Measurements from ENCODE around the gene TAF11L11.
"Not testable (repeated sequence)": the region's sequence is repeated elsewhere in the genome, so short reads cannot be mapped to it uniquely, and the experiment has no call there.

Gene TAF11L11

DNA sequence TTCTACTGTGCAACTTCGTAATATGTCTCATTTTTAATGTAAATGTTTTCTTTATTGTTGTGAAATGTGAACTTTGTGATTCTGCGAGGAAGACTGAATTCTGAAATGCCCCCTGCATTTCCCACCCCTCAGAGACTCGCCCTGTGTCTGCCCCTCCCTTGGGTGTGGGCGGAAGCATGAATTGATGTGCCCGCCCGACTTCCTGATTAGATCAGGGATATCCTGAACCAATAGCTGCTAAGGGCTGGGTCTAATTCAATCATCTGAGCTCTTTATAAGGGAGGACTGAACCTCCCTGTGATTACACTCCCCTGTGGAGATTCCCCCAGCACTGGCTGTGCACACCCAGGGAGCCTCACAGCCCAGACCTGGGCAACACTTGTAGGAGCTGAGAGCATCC is at the start of gene TAF11L11:
TAF11L11 (plus strand) TSS at position 304 of the 400 bp plus-strand sequence.
- H3K4me3 Mint-ChIP-seq; H3K27me3 Mint-ChIP-seq; H3K27ac Mint-ChIP-seq; H3K36me3 Mint-ChIP-seq (ENCODE audit: low read depth); H3K9me3 Mint-ChIP-seq; H3K4me1 Mint-ChIP-seq (ENCODE audit: low read depth): not testable (repeated sequence)

DNA sequence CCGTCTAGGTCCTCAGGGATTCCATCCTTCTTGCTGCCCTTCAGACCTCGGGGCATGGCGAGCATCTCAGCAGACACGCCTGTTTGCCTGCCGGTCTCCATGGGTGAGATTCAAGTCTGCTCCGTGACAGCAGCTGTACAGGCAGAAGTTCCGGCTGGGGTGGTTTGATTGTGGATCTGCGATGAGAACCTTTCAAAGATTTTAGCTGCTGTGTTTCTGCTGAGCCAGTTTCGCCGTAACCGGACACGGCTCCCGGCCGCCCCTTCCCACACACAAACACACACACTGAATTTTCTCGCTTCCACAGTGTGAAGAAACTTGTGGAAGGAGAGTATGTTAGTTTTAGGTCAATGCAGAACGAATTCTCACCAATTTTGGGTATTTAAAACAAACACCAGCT is 18.3 kb upstream of the TAF11L11 start, which contains the start of gene TAF11L7:
TAF11L7 (minus strand) TSS at position 101 of the 400 bp plus-strand sequence.
- H3K4me1 Mint-ChIP-seq (ENCODE audit: low read depth); H3K27ac Mint-ChIP-seq; H3K27me3 Mint-ChIP-seq; H3K4me3 Mint-ChIP-seq; H3K9me3 Mint-ChIP-seq; H3K36me3 Mint-ChIP-seq (ENCODE audit: low read depth): not testable (repeated sequence)

GRCh38 chr5:17590860-17591259 is 13.1 kb upstream of the TAF11L11 start, which contains the start of gene TAF11L8:
Gene TAF11L8 (minus strand): TSS chr5:17590960.
- not testable (repeated sequence) for H3K4me3 Mint-ChIP-seq; H3K27ac Mint-ChIP-seq; H3K9me3 Mint-ChIP-seq; H3K27me3 Mint-ChIP-seq; H3K4me1 Mint-ChIP-seq (ENCODE audit: low read depth); H3K36me3 Mint-ChIP-seq (ENCODE audit: low read depth)

GRCh38 chr5:17594255-17594654 is 9.7 kb upstream of the TAF11L11 start, which contains the start of gene TAF11L9:
Gene TAF11L9 (minus strand): TSS chr5:17594394.
- not testable (repeated sequence) for H3K4me1 Mint-ChIP-seq (ENCODE audit: low read depth); H3K36me3 Mint-ChIP-seq (ENCODE audit: low read depth); H3K9me3 Mint-ChIP-seq; H3K4me3 Mint-ChIP-seq; H3K27me3 Mint-ChIP-seq; H3K27ac Mint-ChIP-seq

- H3K36me3 Mint-ChIP-seq (ENCODE audit: low read depth); H3K4me1 Mint-ChIP-seq (ENCODE audit: low read depth); H3K4me3 Mint-ChIP-seq; H3K9me3 Mint-ChIP-seq; H3K27me3 Mint-ChIP-seq; H3K27ac Mint-ChIP-seq: not testable (repeated sequence)
Measured at GRCh38 chr5:17597728-17598127, 6.3 kb upstream of the TAF11L11 start, which contains the start of gene TAF11L10. Gene TAF11L10 (minus strand): TSS chr5:17597828.

DNA sequence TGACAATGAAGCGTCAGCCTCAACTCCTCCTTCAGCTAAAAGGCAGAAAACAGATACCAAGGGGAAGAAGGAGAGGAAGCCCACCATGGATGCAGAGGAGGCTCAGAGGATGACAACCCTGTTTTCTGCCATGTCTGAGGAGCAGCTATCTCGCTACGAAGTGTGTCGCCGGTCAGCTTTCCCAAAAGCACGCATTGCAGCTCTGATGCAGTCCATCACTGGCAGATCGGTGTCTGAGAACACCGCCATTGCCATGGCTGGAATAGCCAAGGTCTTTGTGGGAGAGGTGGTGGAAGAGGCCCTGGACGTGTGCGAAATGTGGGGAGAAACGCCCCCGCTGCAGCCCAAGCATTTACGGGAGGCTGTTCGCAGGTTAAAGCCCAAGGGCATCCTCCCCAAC is 968 bp downstream of the TAF11L11 start:
- peaks cover 7% of the 10 kb centered on the region for H3K9me3 Mint-ChIP-seq
- H3K36me3 Mint-ChIP-seq (ENCODE audit: low read depth) = no peaks in the 10 kb centered on the region
- H3K27me3 Mint-ChIP-seq = no peaks in the 10 kb centered on the region
- H3K27ac Mint-ChIP-seq = no peak overlapping the region
- no peaks in the 10 kb centered on the region for H3K4me1 Mint-ChIP-seq (ENCODE audit: low read depth)
- H3K4me3 Mint-ChIP-seq = no peak overlapping the region

DNA sequence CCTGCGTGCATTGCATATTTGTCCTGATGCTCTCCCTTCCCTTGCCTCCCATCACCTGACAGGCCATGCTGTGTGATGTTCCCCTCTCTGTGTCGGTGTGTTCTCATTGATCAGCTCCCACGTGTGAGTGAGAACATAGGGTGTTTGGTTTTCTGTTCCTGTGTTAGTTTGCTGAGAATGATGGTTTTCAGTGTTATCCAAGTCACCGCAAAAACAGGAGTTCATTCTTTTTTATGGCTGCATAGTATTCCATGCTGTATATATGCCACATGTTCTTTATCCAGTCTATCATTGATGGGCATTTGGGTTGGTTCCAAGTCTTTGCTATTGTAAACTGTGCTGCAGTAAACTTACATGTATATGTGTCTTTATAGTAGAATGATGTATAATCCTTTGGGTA is 3.5 kb downstream of the TAF11L11 start:
- H3K4me3 Mint-ChIP-seq; H3K27me3 Mint-ChIP-seq; H3K27ac Mint-ChIP-seq; H3K9me3 Mint-ChIP-seq; H3K36me3 Mint-ChIP-seq (ENCODE audit: low read depth); H3K4me1 Mint-ChIP-seq (ENCODE audit: low read depth): not testable (repeated sequence)

GRCh38 chr5:17610092-17610491 is 6.1 kb downstream of the TAF11L11 start, which contains the start of gene TAF11L12:
Gene TAF11L12 (plus strand): TSS chr5:17610392.
- H3K9me3 Mint-ChIP-seq; H3K27ac Mint-ChIP-seq; H3K4me3 Mint-ChIP-seq; H3K27me3 Mint-ChIP-seq; H3K4me1 Mint-ChIP-seq (ENCODE audit: low read depth); H3K36me3 Mint-ChIP-seq (ENCODE audit: low read depth): not testable (repeated sequence)

- H3K27me3 Mint-ChIP-seq = no peaks in the 10 kb centered on the region
- H3K9me3 Mint-ChIP-seq = peaks cover 18% of the 10 kb centered on the region
- H3K27ac Mint-ChIP-seq = no peak overlapping the region
- no peak overlapping the region for H3K4me3 Mint-ChIP-seq
- H3K36me3 Mint-ChIP-seq (ENCODE audit: low read depth) = no peaks in the 10 kb centered on the region
- H3K4me1 Mint-ChIP-seq (ENCODE audit: low read depth) = no peaks in the 10 kb centered on the region
Measured at GRCh38 chr5:17614872-17615605, 11.1 kb downstream of the TAF11L11 start.

DNA sequence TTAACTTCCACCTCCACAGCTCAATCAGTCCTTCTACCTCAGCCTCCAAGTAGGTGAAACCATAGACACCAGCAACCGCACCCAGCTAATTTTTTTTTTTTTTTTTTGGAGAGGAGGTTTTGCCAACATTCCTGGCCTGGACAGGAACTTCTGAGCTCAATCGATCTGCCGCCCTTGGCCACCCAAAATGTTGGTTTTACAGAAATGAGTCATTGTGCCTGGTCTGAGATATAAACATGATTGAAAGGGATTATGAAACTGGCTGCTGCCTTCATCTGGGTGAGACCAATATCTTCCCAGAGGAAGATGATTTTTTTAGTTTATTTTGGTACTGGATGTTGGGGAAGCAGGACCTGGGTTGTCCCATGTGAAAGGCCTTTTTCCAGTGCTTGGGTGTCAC is 15.4 kb downstream of the TAF11L11 start:
- Mint-ChIP-seq H3K4me1 (ENCODE audit: low read depth) (no peaks in the 10 kb centered on the region), H3K36me3 (ENCODE audit: low read depth) (no peaks in the 10 kb centered on the region), H3K27me3 (no peaks in the 10 kb centered on the region), H3K27ac (no peak overlapping the region), H3K9me3 (peaks cover 20% of the 10 kb centered on the region), H3K4me3 (no peak overlapping the region)

- Mint-ChIP-seq H3K27me3 (no peaks in the 10 kb centered on the region), H3K9me3 (peaks cover 18% of the 10 kb centered on the region), H3K27ac (no peak overlapping the region), H3K4me1 (ENCODE audit: low read depth) (no peaks in the 10 kb centered on the region), H3K36me3 (ENCODE audit: low read depth) (no peaks in the 10 kb centered on the region), H3K4me3 (no peak overlapping the region)
Measured at GRCh38 chr5:17620627-17621026, 16.6 kb downstream of the TAF11L11 start.

DNA sequence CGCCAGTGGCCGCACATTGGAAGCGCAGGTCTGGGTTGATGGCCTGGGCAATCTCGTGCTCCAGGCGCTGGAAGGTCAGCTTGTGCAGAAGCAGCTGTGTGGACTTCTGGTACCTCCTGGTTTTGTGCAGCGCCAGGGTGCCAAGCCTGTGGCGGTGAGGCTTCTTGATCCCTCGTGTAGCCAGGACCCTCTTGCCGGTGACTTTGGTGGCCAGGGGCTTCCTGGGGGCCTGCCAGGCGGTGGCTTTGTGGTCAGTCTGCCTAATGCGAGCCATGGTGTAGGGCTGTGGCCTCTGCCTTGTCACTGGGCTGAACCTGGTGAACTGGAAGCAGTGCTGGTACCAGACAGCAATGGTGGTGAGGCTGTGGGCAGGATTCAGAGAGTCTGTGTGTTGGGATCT is 21.7 kb downstream of the TAF11L11 start:
- Mint-ChIP-seq H3K36me3 (ENCODE audit: low read depth) (no peaks in the 10 kb centered on the region), H3K4me3 (no peak overlapping the region), H3K4me1 (ENCODE audit: low read depth) (no peaks in the 10 kb centered on the region), H3K27me3 (no peaks in the 10 kb centered on the region), H3K9me3 (no peaks in the 10 kb centered on the region), H3K27ac (no peak overlapping the region)

- not testable (repeated sequence) for H3K4me1 Mint-ChIP-seq (ENCODE audit: low read depth); H3K9me3 Mint-ChIP-seq; H3K27ac Mint-ChIP-seq; H3K36me3 Mint-ChIP-seq (ENCODE audit: low read depth); H3K4me3 Mint-ChIP-seq; H3K27me3 Mint-ChIP-seq
Measured at GRCh38 chr5:17631788-17632187, 27.8 kb downstream of the TAF11L11 start, which contains the start of gene TAF11L13. Gene TAF11L13 (plus strand): TSS chr5:17632088.

GRCh38 chr5:17634160-17634559 is 30.2 kb downstream of the TAF11L11 start, which contains the start of gene TAF11L14:
Gene TAF11L14 (plus strand): TSS chr5:17634460.
- H3K27me3 Mint-ChIP-seq = no peaks in the 10 kb centered on the region
- no peak within 1 kb of the TSS for H3K27ac Mint-ChIP-seq
- no peak within 1 kb of the TSS for H3K4me3 Mint-ChIP-seq
- no peaks in the 10 kb centered on the region for H3K36me3 Mint-ChIP-seq (ENCODE audit: low read depth)
- peaks cover 8% of the 10 kb centered on the region for H3K9me3 Mint-ChIP-seq
- H3K4me1 Mint-ChIP-seq (ENCODE audit: low read depth) = no peaks in the 10 kb centered on the region

DNA sequence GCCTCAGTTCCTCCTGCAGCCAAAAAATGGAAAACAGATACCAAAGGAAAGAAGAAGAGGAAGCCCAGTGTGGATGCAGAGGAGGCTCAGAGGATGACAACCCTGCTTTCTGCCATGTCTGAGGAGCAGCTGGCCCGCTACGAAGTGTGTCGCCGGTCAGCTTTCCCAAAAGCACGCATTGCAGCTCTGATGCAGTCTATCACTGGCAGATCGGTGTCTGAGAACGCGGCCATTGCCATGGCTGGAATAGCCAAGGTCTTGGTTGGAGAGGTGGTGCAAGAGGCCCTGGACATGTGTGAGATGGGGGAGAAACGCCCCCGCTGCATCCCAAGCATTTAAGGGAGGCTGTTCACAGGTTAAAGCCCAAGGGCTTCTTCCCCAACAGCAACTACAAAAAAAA is 45.2 kb downstream of the TAF11L11 start:
- peaks cover 11% of the 10 kb centered on the region for H3K9me3 Mint-ChIP-seq
- H3K36me3 Mint-ChIP-seq (ENCODE audit: low read depth); H3K4me1 Mint-ChIP-seq (ENCODE audit: low read depth); H3K27me3 Mint-ChIP-seq; H3K27ac Mint-ChIP-seq; H3K4me3 Mint-ChIP-seq: not testable (repeated sequence)

GRCh38 chr5:17655201-17655759 is 51.3 kb downstream of the TAF11L11 start:
- H3K27ac Mint-ChIP-seq; H3K27me3 Mint-ChIP-seq; H3K36me3 Mint-ChIP-seq (ENCODE audit: low read depth); H3K4me3 Mint-ChIP-seq; H3K4me1 Mint-ChIP-seq (ENCODE audit: low read depth): not testable (repeated sequence)
- H3K9me3 Mint-ChIP-seq = peaks cover 15% of the 10 kb centered on the region
